ENCODE data around the gene CTTNBP2. TPM values are rescaled to one million over a fixed set of nuclear protein-coding genes. Genes with fewer than 3 reads are reported as not detected.

Gene CTTNBP2
- total RNA-seq, 3 donors from 2014 or later (not counting 1 experiment from before 2014, with no cell fraction given): 0.10 TPM; not detected in 2

DNA sequence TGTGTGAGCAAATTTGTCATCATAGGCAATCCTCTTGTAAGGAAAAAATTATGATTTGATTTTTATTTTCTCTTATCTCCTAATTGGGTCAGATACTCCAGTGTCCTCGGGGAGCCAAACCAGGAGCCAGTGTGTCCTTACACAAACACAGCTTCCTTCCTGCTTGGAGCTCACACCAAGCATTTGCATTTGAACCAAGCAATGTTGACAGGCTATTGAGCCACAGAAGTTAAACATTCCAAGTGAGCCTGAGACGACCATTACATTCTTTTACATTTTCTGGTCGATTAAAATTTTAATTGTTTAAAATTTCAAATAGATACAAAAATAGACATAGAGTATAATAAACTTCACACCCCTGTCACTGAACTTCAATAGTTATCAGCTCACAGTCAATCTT is 198.6 kb downstream of the CTTNBP2 start:
- Mint-ChIP-seq H3K4me3 (no peak overlapping the region), H3K9me3 (peaks cover 0 to 2% of the 10 kb centered on the region in 2 donors), H3K27ac (no peak overlapping the region), H3K4me1 (no peaks in the 10 kb centered on the region), H3K36me3 (no peaks in the 10 kb centered on the region), H3K27me3 (ENCODE audit: low read depth in 2 of 2) (no peaks in the 10 kb centered on the region)
- whole genome bisulfite sequencing (ENCODE audit: insufficient coverage): 7% methylated on average over 1 of the region's 3 CpGs
- H3K27ac ChIP-seq (ENCODE audit: low read length): no peak overlapping the region
- H3K4me1 ChIP-seq (ENCODE audit: control insufficient read depth, insufficient read depth, low read length): no peaks in the 10 kb centered on the region
- ATAC-seq (no peak), DNase-seq (no peak)
- TF ChIP-seq, protein P1, sequence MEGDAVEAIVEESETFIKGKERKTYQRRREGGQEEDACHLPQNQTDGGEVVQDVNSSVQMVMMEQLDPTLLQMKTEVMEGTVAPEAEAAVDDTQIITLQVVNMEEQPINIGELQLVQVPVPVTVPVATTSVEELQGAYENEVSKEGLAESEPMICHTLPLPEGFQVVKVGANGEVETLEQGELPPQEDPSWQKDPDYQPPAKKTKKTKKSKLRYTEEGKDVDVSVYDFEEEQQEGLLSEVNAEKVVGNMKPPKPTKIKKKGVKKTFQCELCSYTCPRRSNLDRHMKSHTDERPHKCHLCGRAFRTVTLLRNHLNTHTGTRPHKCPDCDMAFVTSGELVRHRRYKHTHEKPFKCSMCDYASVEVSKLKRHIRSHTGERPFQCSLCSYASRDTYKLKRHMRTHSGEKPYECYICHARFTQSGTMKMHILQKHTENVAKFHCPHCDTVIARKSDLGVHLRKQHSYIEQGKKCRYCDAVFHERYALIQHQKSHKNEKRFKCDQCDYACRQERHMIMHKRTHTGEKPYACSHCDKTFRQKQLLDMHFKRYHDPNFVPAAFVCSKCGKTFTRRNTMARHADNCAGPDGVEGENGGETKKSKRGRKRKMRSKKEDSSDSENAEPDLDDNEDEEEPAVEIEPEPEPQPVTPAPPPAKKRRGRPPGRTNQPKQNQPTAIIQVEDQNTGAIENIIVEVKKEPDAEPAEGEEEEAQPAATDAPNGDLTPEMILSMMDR (IDR thresholded peaks at IDR 0.05): no peak
- no peaks in the 10 kb centered on the region for H3K9me3 ChIP-seq (ENCODE audit: control insufficient read depth, insufficient read depth, low read length)
- no peak overlapping the region for H3K4me3 ChIP-seq (ENCODE audit: low read length)
- intact Hi-C loops (cut with micrococcal nuclease): no loop called here
- no peaks in the 10 kb centered on the region for H3K27me3 ChIP-seq (ENCODE audit: control insufficient read depth, insufficient read depth, low read length)
- no peaks in the 10 kb centered on the region for H3K36me3 ChIP-seq (ENCODE audit: control insufficient read depth, insufficient read depth, low read length)

DNA sequence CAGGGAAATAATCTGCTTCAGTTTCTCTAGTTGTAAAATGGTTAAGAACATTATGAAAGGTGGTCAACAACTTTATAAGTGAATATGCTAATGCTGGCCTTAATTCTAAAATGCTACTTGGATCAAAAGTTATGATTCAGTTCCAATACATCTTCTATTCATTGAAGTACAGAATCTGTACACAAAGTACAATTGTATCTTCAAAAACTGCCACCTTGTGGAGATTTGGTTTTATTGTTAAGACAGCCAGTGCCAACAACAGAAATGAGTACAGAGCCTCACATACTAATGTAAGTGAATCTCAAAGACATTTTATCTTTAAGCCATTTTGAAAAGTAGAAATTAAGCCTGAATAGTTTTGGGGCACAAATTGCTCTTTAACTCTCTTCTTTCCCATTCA is 199.4 kb downstream of the CTTNBP2 start:
- no peak overlapping the region for H3K4me3 Mint-ChIP-seq
- no peak overlapping the region for H3K27ac Mint-ChIP-seq
- Histone ChIP-seq H3K4me3 (ENCODE audit: low read length) (no peak overlapping the region), H3K36me3 (ENCODE audit: control insufficient read depth, insufficient read depth, low read length) (no peaks in the 10 kb centered on the region), H3K27me3 (ENCODE audit: control insufficient read depth, insufficient read depth, low read length) (no peaks in the 10 kb centered on the region), H3K9me3 (ENCODE audit: control insufficient read depth, insufficient read depth, low read length) (no peaks in the 10 kb centered on the region), H3K27ac (ENCODE audit: low read length) (no peak overlapping the region), H3K4me1 (ENCODE audit: control insufficient read depth, insufficient read depth, low read length) (no peaks in the 10 kb centered on the region)
- H3K9me3 Mint-ChIP-seq: peaks cover 0 to 2% of the 10 kb centered on the region in 2 donors
- no peaks in the 10 kb centered on the region for H3K27me3 Mint-ChIP-seq (ENCODE audit: low read depth in 2 of 2)
- H3K4me1 Mint-ChIP-seq: no peaks in the 10 kb centered on the region
- no peak for ATAC-seq
- TF ChIP-seq, protein P1 (IDR thresholded peaks at IDR 0.05): no peak
- DNase-seq: no peak
- no peaks in the 10 kb centered on the region for H3K36me3 Mint-ChIP-seq
- intact Hi-C loops (cut with micrococcal nuclease): no loop called here

DNA sequence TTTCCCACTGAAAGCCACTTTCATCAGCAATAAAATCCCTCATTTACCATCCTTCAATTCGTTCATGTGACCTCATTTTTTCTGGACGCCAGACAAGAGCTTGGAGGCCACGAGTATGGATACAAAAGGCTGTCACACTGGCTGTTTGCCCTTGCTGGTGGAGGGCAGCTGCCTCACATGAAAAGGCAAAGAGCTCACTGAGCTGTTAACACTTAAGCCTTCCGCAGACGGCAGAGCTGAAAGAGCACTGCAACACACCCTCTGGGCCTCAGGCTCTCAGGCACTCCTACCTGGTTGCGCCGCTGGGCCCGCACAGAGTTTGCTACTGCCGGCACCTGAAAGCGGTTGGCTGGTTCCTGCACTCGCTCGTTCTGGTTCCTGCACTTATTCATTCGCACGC is 199.9 kb downstream of the CTTNBP2 start:
- no peaks in the 10 kb centered on the region for H3K27me3 ChIP-seq (ENCODE audit: control insufficient read depth, insufficient read depth, low read length)
- H3K4me1 ChIP-seq (ENCODE audit: control insufficient read depth, insufficient read depth, low read length): no peaks in the 10 kb centered on the region
- intact Hi-C loops (cut with micrococcal nuclease): no loop called here
- H3K27ac Mint-ChIP-seq: no peak overlapping the region
- no peak overlapping the region for H3K27ac ChIP-seq (ENCODE audit: low read length)
- H3K4me1 Mint-ChIP-seq: no peaks in the 10 kb centered on the region
- no peaks in the 10 kb centered on the region for H3K9me3 ChIP-seq (ENCODE audit: control insufficient read depth, insufficient read depth, low read length)
- no peaks in the 10 kb centered on the region for H3K36me3 ChIP-seq (ENCODE audit: control insufficient read depth, insufficient read depth, low read length)
- WGBS (ENCODE audit: insufficient coverage): 88% methylated on average over 14 of the region's 14 CpGs
- no peak overlapping the region for H3K4me3 Mint-ChIP-seq
- peaks cover 0 to 2% of the 10 kb centered on the region in 2 donors for H3K9me3 Mint-ChIP-seq
- no peaks in the 10 kb centered on the region for H3K27me3 Mint-ChIP-seq (ENCODE audit: low read depth in 2 of 2)
- no peak for ATAC-seq
- no peak overlapping the region for H3K4me3 ChIP-seq (ENCODE audit: low read length)
- TF ChIP-seq, protein P1 (IDR thresholded peaks at IDR 0.05): no peak
- DNase-seq: no peak
- H3K36me3 Mint-ChIP-seq: no peaks in the 10 kb centered on the region

DNA sequence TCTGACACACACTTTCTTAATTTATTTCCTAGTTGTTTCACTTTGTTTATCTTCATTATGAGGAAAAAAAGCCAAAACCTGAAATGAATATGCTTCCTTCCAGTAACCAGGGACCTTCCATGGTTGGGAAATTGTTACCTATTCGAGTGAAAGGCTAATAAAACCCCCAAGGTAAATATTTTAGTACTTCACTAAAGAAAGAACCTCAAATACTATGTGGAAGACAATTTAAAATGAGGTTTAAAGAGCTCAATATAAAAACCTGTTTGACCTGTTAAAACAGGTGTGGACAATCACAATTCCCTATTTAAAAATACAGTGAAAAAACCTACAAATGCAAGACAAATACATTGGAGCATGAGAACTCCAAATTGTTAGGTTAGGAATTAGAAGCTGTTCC is 200.8 kb downstream of the CTTNBP2 start:
- Mint-ChIP-seq H3K4me3 (no peak overlapping the region), H3K27ac (no peak overlapping the region), H3K4me1 (no peaks in the 10 kb centered on the region), H3K36me3 (no peaks in the 10 kb centered on the region), H3K27me3 (ENCODE audit: low read depth in 2 of 2) (no peaks in the 10 kb centered on the region), H3K9me3 (peaks cover 0 to 2% of the 10 kb centered on the region in 2 donors)
- DNase-seq (no peak), ATAC-seq (no peak)
- intact Hi-C loops (cut with micrococcal nuclease): no loop called here
- no peak overlapping the region for H3K4me3 ChIP-seq (ENCODE audit: low read length)
- TF ChIP-seq, protein P1 (IDR thresholded peaks at IDR 0.05): no peak
- no peaks in the 10 kb centered on the region for H3K9me3 ChIP-seq (ENCODE audit: control insufficient read depth, insufficient read depth, low read length)
- no CpG with 5 or more reads among the region's 1 CpG for WGBS (ENCODE audit: insufficient coverage)
- H3K27ac ChIP-seq (ENCODE audit: low read length): no peak overlapping the region
- H3K36me3 ChIP-seq (ENCODE audit: control insufficient read depth, insufficient read depth, low read length): no peaks in the 10 kb centered on the region
- no peaks in the 10 kb centered on the region for H3K27me3 ChIP-seq (ENCODE audit: control insufficient read depth, insufficient read depth, low read length)
- no peaks in the 10 kb centered on the region for H3K4me1 ChIP-seq (ENCODE audit: control insufficient read depth, insufficient read depth, low read length)

Measured in natural killer cell (primary cell).